ENCODE results near the gene PPP4R2.

The PPP4R2 gene, protein sequence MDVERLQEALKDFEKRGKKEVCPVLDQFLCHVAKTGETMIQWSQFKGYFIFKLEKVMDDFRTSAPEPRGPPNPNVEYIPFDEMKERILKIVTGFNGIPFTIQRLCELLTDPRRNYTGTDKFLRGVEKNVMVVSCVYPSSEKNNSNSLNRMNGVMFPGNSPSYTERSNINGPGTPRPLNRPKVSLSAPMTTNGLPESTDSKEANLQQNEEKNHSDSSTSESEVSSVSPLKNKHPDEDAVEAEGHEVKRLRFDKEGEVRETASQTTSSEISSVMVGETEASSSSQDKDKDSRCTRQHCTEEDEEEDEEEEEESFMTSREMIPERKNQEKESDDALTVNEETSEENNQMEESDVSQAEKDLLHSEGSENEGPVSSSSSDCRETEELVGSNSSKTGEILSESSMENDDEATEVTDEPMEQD

DNA sequence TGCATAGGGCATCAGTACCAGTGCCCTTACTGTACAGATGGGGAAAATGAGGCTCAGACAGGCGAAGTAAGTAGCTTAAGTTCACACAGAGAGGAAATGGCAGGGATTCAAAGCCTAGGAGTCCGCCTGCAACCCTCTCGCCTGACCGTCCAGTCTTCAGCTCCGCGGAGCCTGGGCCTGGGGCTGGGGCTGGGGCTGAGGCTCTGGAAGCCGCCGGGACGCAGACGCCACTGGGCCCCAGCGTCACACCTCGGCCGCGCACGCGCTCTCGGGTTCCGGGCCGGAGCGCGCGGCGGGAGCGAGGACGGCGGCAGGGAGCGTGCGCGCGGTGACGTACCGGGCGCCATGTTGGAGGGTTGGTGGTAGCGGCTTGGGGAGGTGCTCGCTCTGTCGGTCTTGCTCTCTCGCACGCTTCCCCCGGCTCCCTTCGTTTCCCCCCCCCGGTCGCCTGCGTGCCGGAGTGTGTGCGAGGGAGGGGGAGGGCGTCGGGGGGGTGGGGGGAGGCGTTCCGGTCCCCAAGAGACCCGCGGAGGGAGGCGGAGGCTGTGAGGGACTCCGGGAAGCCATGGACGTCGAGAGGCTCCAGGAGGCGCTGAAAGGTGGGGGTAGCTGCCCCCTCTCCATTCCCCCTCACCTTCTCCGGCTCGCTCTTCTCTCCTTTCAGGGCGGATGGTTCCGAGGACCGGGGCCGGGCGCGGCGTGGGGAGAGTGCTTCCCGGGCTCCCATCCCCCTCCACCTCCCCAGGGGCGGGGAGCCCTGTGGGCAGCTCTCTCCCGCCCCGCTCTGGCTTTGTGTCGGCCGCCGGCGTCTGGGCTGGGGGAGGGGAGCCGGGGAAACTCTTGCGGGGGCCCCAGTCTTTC is at the start of gene PPP4R2:
TSS of gene PPP4R2 (plus strand) at position 339 of the 861 bp plus-strand sequence. CDS start at position 566, 227 bp downstream.
- DNase-seq: no peak

DNA sequence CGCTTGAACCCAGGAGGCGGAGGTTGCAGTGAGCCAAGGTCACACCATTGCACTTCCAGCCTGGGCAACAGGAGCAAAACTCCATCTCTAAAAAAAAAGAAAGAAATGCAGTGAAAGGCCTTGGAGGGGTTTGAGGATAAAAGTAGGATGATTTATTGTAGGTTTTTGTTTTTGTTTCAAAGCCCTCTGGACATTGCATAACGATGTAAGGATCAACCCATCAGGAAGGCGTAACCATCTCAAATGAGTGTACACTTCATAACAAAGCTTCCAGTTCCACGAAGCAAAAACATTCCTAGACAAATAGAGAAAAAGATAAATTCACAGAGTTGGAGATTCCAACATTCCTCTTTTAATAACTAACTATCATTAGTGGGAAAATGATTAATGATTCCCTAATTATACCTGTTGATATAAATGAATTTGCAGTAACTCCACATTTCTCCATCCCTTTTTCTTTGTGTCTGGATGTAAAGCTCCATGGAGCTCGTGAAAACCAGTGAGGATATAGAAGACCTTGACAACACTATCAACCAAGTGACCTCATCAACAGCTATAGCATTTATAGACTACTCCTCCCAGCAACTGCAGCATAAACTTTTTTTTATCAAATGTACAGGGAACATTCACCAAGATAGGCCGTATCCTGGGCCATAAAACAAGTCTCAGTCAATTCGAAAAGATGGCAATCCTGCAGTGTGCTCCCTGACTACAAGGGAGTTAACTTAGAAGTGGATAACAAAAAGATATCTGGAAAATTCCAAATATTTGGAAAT is 48.7 kb upstream of the PPP4R2 start:
- no peak for DNase-seq

DNA sequence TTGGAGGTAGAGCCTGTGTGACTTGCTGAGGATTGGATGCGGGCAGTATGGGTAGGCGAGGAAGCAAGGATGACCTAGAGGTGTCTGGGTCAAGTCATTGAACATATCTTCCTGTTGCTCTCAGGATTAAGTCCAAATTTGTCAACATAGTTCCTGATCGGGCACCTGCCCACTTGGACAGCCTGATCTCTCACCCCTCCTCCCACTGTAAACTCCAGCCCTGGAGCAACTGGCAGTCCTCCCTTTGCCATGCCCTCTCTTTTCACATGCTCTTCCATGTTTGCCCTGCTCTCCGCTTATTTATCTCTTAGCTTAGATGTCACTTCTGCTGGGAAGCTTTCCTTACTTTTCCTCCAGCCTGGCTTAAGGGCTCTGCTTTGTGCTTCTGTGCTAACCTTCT is 47.6 kb upstream of the PPP4R2 start:
- no peak for DNase-seq

DNA sequence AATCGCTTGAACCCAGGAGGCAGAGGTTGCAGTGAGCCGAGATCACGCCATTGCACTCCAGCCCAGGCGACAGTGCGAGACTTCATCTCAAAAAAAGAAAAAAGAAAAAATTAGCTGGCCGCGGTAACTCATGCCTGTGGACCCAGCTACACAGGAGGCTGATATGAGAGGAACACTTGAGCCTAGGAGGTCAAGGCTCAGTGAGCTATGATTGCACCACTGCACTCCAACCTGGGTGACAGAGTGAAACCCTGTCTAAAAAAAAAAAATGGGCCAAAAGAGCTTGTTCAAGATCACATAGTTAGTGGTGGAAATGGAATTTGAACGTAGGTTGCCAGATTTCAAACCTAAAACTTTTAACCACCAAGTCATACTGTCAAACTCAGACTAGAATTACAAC is 46.2 kb upstream of the PPP4R2 start:
- no peak for DNase-seq

DNA sequence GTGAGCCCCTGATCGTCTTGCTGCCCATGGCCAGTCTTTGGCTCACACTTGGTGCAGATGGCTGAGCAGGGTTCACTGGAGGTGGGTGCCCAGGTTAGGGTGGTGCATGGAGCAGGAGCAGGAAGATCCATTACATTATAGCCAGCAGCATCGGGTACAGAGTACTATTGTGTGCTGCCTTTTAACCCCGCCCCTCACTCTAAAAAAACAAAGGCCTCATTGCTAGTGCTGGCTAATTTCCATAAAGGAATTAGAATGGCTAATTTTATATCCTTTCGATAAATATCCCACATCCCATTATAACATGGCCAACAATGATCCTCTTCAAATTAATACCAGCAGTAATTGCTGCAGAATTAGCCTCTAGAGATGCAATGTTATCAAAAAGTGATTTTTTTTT is 45.8 kb upstream of the PPP4R2 start:
- no peak for DNase-seq

DNA sequence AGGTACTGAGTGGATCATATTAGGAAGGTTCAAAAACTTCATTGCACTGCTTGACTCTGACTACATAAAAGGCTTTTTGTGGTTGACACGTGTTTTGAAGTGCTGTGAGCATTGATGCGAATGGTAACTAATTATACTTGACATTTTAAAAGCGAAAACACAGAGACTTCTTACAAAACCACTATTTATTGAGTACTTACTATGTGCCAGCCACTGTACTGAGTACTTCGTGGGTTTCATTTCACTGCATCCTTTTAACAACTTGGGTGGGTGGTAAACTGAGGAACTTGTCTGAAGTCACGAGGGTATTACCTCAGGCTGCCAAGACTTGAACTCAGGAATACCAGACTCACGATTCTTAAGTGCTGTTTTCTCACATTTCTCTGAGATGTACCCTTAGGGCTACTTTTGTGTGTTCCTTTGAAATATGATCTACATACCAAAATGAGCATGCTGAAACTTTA is 45.3 kb upstream of the PPP4R2 start:
- DNase-seq: no peak

DNA sequence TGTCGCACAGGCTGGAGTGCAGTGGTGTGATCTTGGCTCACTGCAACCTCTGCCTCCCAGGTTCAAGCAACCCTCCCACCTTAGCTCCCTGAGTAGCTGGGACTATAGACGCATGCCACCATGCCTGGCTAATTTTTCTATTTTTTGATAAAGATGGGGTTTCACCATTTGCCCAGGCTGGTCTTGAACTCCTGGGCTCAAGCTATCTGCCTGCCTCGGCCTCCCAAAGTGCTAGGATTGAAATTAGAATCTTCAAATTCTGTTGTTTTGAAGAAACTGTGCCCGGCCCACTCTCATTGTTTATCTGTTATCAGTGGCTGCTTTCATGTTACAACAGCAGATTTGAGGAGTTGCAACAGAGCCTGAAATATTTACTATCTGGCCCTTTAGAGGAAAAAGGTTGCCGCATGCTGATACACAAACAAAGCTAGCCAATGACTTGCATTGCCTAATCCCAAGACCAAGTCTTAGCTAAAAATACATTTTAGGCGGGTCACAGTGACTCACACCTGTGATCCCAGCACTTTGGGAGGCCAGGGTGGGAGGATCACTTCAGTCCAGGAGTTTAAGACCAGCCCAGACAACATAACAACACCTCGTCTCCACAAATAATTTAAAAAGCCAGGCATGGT is 43.2 kb upstream of the PPP4R2 start:
- DNase-seq: no peak

DNA sequence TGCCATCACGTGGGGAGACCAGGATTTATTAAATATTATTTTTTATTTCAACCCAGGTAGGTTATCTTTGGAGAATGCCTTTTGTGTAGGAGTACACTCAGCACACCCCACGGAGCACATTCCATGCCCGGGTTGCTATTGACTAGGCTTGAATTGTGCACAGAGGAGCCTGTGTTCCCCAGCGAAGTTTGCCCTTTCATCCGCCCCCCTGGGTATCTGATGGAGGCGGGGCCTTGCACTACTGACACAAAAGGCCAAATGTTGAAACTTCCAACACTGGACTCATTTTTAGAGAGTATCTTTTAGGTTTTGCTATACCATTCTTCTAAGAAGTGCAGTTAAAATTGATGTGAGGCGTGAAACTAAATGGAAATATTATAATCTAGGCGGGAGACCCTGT is 39.3 kb upstream of the PPP4R2 start:
- no peak for DNase-seq

DNA sequence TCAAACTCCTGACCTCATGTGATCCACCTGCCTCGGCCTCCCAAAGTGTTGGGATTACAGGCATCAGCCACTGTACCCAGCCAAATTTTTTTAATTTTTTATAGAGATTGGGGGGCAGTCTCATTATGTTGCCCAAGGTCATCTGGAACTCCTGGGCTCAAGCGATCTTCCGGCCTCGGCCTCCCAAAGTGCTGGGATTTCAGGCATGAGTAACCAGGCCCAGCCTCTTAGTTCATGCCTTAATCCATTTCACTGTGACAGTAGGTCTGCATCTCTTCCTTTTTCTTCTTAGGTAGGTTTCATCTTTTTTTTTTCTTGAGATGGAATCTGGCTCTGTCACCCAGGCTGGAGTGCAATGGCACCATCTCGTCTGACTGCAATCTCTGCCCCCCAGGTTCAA is 37.3 kb upstream of the PPP4R2 start:
- DNase-seq: no peak

DNA sequence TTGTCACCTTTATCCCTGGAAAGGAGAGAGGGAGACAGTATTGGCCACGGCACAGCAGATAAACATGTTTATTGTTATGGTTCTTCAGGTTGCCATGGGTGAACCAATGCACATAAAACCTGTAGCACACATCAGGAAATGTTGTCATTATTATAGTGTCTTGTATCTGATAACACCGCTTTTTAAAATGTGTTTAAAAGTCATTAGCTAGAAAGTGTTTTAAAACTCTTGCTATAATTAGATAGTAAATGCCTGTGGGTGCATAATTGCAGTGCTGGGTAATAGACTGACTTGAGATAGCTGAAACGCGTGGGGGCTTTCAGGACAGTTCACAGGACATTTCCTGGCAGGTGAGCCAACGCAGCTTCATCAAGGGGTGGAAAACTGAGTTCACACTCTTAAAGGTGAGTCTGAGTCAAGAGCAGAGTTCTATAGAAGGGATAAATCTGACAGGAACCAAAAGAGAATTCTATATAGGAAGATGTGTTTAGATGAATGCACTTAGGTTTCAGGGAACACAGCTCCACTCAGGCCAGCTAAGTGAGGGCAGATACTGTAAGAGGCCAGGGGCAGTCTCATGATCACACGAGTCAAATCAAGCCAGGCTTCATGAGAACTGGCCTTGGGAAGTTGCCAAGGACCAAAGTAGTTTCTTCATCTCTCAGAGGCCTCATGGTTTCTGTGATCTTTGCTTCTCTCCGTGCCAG is 35.6 kb upstream of the PPP4R2 start:
- DNase-seq: no peak

DNA sequence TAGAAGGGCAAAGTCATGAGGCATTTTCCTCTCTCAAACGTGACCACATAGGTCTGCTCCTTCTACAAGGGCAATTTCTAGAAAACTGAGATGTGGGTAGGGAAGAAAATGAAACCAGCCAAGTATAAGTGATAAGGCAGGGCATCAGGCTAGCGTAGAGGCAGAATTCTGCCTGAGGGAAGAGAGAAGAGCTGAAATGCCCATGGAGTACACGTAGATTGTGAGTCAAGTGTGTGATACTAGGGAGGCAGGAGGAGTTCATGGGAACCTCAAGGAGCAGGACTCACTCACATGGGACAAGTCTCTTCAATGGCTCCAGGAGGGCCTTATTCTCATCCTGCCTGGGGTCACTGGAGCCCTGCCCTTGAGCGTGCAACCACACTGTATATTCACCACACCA is 34.9 kb upstream of the PPP4R2 start:
- DNase-seq: no peak

DNA sequence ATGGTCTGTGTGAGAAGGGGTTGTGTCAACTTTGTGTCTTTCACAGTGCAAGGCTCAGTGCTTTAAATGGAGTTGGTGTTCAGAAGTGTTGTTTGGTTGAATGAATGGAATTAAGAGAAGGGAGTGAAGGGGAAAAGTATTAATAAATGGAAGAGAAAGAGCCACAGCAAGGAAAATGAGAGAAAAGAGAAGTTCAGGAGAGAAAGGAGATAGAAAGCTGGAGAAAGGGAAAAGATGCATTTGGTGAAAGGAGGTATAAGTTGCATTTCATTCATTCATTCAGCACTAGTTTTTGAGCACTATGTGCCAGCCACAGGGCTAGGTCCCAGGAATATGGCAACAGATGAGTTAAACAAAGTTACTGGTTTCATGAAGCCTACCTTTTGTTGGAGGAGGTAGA is 34.3 kb upstream of the PPP4R2 start:
- no peak for DNase-seq

DNA sequence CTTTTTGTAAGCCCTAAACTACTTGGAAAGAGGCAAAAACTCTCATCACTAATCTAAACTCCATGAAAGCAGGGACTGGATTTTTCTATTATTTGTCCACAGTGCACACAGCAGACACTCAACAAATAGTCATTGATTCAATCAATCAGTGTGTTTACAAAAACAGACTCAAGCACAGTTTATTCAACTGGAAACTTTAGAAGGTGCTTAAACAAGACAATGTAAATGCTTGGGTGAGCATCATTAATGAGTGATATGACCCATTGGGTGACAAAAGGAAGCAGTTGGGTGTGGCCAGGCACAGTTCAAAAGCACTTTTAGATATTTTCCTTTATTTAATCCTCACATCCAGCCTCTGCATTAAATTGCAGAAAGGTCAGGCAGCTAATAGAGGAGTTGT is 32.0 kb upstream of the PPP4R2 start:
- no peak for DNase-seq

DNA sequence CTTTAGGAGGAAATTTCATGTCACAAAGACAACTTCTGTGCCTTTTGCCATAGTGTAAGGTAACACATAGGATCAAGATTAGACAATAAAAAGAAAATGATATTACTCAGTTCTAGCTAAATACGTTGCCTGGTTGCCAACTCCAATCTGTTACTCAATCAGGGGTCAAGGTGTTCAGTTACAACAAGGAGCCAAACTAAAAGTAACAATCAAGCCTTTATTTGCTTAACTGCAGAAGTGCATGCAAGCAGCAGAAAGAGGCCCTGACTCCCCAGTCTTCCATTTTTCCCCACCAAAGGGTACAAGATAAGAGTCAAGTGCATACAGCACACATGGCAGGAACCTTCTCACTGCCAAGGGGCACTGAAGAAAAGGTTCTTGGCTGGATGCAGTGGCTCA is 28.3 kb upstream of the PPP4R2 start:
- DNase-seq: no peak

DNA sequence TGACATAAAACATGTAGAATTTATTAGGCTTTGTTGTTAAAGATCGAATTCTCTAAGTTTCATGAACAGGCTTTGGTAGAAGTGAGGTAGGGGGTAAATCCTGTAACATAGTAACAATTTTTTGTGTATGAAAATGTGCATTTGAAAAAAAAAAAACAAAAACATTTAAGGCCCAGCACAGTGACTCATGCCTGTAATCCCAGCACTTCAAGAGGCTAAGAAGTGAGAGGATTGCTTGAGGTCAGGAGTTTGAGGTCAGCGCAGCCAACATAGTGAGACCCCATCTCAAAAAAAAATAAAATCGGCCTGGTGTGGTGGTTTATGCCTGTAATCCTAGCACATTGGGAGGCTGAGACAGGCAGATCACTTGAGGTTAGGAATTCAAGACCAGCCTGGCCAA is 26.8 kb upstream of the PPP4R2 start:
- DNase-seq: no peak

DNA sequence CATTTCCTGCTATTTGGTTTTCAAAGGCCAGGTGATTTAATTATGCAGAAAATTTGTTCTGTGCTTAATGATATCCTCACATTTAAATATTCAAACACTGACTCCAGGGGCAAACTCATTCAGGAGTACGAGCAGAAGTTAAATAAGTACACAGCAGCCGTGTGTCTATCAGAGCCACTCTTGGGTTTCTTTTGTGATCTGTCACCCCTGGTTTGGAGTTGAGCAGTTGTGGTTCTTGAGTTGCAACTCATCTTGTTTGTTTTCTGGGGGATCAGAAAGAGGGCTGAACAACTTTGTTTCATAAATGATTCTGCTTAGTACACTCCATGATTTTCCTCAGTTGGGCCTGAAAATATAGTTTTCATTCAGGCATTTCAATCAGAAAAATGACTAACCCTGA is 25.7 kb upstream of the PPP4R2 start:
- no peak for DNase-seq

DNA sequence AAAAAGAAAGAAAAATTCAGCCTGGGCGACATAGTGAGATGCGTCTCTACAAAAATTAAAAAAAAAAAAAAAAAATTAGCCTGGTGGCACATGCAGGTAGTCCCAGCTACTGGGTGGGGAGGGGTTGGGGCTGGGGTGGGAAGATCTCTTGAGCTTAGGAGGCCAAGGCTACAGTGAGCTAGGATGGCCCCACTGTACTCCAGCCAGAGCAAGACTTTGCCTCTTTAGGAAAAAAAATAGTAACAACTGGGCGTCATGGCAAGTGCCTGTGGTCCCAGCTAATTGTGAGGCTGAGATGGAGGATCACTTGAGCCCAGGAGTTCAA is 23.9 kb upstream of the PPP4R2 start:
- no peak for DNase-seq

DNA sequence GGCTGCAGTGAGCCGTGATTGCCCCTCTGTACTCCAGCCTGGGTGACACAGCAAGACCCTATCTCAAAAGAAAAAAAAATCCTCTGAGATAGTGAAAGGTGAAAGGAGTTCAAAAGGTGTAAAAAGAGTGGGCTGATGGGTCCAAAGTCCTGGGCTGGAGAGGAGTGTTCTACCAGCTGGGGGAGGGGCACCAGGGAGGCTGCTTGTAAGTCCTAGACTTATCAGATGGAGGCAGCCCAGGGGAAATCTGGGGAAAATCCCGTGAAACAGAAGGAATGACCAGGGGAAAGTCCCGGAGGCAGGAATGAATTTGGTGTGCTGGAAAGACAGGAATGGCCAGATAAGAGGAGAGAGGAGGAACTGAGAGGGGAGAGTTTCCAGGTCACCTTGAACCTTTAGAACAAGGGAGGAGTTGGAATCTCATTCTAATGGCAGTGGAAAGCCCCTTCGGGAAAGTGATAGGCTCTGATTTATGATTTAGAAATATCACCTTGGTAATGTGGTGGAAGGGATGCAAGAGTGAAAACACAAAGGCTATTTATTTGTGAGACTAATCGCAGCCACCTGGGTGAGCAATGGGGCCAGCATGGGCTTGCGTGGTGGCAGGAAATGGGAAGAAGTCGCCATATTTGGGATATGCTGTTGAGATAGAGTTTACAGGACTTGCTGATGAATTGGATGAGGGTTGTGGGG is 23.4 kb upstream of the PPP4R2 start:
- DNase-seq: no peak

DNA sequence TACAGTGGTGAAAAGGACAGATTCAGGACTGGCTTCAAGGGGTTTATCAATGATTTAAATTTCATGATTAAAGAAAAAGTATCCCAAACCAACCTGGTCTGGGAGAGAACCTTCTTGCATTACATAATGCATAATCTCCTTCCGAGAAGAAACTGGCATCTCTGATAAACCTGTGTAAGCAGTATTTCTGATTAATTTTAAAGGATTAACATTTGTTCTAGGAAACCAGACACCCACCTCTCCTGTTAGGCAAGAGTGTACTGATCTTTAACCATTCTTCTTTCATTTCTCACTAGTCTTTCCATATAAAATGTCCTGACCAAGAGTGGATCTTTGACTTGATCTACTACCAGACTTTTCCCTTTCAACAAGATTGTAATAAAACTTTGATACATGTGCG is 22.8 kb upstream of the PPP4R2 start:
- no peak for DNase-seq

DNA sequence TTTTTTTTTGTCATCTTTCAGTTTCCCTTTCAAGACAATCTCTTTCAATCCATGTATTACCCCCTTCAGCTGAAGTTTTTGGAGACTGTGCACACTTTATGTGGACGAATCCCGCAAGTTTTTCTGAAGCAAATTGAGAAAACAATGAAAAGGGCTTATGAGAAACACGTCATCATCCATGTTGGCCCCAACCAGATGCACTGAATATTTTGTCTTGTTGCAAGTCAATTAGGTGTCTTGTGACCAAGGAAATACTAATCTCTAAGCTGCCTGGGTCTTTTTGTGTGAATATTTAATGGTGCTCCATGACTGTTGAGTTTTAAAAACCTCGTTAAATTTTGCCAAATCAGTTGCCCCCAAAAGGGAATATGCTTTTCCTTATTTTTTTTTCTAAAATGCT is 21.7 kb upstream of the PPP4R2 start:
- no peak for DNase-seq

DNA sequence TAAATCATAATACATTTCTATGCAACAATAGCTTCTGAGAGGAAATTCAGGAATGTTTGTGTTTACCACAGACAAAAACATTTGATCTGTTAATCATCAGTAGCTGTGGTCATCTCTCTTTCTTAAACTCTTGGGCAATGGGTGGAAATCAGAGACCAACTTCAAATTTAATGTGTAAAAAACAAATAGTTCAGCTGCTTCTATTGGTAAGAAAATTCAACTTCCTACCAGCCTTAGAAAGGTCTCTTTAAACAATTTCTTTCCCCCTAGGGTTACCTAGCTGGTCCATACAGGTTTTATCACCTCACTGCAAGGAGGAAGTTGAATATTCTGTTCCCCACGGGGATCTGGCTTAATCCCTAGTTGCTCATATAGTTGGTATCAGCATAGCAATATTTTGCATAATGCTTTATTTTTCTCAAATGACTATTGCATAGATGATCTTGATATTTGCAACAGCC is 20.3 kb upstream of the PPP4R2 start:
- DNase-seq: no peak

Data from NCI-H187 treated with DMSO at 0.1 percent for 48 hours (cell line).